ENCODE results near the gene LDLR.

DNA sequence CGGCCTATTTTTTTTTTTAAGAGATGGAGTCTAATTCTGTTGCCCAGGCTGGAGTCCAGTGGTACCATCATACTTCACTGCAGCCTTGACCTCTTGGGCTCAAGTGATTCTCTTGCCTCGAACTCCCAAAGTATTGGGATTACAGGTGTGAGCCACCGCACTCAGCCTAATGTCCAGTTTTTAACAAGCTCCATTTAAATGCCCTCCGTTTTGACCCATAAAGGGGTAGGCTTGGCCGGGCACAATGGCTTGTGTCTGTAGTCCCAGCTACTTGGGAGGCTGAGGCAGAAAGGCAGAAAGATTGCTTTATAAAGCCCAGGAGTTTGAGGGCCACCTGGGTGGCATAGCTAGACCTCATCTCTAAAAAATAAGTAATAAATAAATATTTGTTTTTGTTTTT is 11.8 kb downstream of the LDLR start:
- no peak for TF ChIP-seq POLR2A (IDR thresholded peaks at IDR 0.05)
- no peak for TF ChIP-seq POLR2AphosphoS5 (IDR thresholded peaks at IDR 0.05)
